GM12891 (cell line): ENCODE data around the gene ZNF157.

ENCODE experiments used
- DNase-seq: peaks from one replicate; pipeline ENCODE4 v3.0.0; 2011; ENCODE audit warnings: low spot score; ENCODE audit not compliant: insufficient read length
- FAIRE-seq: peaks from 2 replicates; lab custom pipeline; 2011; peaks lifted over from hg19 to GRCh38; lab: Jason Lieb, UNC
- PAX5 ChIP-seq: IDR thresholded peaks from 2 replicates; pipeline ENCODE4 v1.6.1; 2011; ENCODE audit warnings: low read length, moderate library complexity, mild to moderate bottlenecking; ENCODE audit not compliant: insufficient read depth, severe bottlenecking
- POLR2A ChIP-seq: IDR thresholded peaks from 2 replicates; pipeline ENCODE4 v1.6.1; 2011; ENCODE audit warnings: low read depth, low read length, control low read depth
- POLR2AphosphoS5 ChIP-seq: IDR thresholded peaks from 2 replicates; pipeline ENCODE4 v1.6.1; 2011; ENCODE audit warnings: low read depth, low read length, control low read depth
- POU2F2 ChIP-seq: IDR thresholded peaks from 2 replicates; pipeline ENCODE4 v1.6.1; 2011; ENCODE audit warnings: low read depth, mild to moderate bottlenecking, control low read depth, low read length, moderate library complexity
- SPI1 ChIP-seq: IDR thresholded peaks from 2 replicates; pipeline ENCODE4 v1.6.1; 2011; ENCODE audit warnings: low read depth, low read length, control low read depth
- TAF1 ChIP-seq: IDR thresholded peaks from 2 replicates; pipeline ENCODE4 v1.6.1; 2011; ENCODE audit warnings: low read depth, low read length, control low read depth

Gene ZNF157

GRCh38 chrX:47430925-47431324 is 60.5 kb downstream of the ZNF157 start:
- TF ChIP-seq POLR2A (no peak), POLR2AphosphoS5 (no peak), POU2F2 (no peak), TAF1 (no peak)
- FAIRE-seq: no peak

DNA sequence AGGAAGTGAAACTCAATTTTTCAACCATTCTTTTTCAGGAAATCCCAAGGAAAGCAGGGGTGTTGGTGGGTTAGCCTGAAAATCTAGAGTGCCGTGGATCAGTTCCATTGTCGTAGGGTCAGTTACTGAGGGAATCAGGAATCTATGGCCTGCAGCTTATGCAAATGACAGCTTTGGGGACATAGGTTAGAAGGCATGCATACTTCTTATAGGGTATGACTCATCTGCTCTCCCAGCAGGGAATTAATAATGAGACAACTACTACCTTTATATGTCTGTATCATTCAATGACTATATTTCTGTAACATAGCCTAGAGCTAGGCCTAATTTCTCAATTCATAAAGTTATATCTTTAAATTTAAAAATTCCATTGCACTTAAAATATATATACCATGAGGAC is 76.1 kb downstream of the ZNF157 start:
- DNase-seq: no peak

More at GRCh38 chrX:47430925-47431324, 60.5 kb downstream of the ZNF157 start:
- DNase-seq: no peak

DNA sequence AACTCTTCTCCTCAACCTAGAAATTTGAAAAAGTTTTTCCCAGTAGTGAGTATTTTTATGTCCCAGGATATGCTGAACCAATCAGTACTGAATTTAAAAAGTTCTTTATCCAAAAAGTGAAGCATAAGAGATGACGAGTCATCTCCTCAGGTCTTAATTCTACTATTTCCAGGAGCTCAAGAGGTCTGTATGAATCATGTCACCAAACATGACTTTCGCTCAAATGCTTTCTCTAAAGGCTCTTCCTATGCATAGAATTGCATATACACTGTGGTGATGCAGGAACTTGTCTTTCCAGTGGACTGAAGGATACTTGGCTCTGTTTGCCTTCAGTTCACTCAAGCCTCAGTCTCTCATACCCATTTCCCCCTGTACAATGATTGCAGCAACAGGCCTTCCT is 76.6 kb downstream of the ZNF157 start:
- DNase-seq (no peak), FAIRE-seq (no peak)
- no peak for TF ChIP-seq TAF1
- TF ChIP-seq POLR2AphosphoS5: no peak
- TF ChIP-seq PAX5: no peak
- no peak for TF ChIP-seq POLR2A

More for the DNA sequence above, 76.1 kb downstream of the ZNF157 start:
- no peak for FAIRE-seq
- TF ChIP-seq POLR2AphosphoS5: no peak
- TF ChIP-seq TAF1: no peak
- TF ChIP-seq PAX5: no peak
- no peak for TF ChIP-seq POLR2A

GRCh38 chrX:47447607-47448006 is 77.2 kb downstream of the ZNF157 start:
- no peak for TF ChIP-seq TAF1
- no peak for TF ChIP-seq PAX5
- no peak for TF ChIP-seq POU2F2
- no peak for TF ChIP-seq SPI1
- TF ChIP-seq POLR2AphosphoS5: no peak
- no peak for TF ChIP-seq POLR2A
- no peak for DNase-seq
- no peak for FAIRE-seq

- TF ChIP-seq PAX5 (no peak), POLR2A (no peak), POLR2AphosphoS5 (no peak), TAF1 (no peak), SPI1 (no peak), POU2F2 (no peak)
- DNase-seq (no peak), FAIRE-seq (no peak)
Measured at GRCh38 chrX:47448165-47448806, 77.9 kb downstream of the ZNF157 start.

GRCh38 chrX:47452112-47452511 is 81.7 kb downstream of the ZNF157 start:
- DNase-seq (no peak), FAIRE-seq (no peak)
- TF ChIP-seq POLR2A (no peak), SPI1 (no peak), PAX5 (no peak), TAF1 (no peak), POU2F2 (no peak), POLR2AphosphoS5 (no peak)

GRCh38 chrX:47456080-47456479 is 85.7 kb downstream of the ZNF157 start:
- DNase-seq (no peak), FAIRE-seq (peak; percentile 23)
- TF ChIP-seq POLR2AphosphoS5: no peak
- no peak for TF ChIP-seq SPI1
- no peak for TF ChIP-seq TAF1
- TF ChIP-seq POU2F2: no peak
- no peak for TF ChIP-seq PAX5
- no peak for TF ChIP-seq POLR2A

DNA sequence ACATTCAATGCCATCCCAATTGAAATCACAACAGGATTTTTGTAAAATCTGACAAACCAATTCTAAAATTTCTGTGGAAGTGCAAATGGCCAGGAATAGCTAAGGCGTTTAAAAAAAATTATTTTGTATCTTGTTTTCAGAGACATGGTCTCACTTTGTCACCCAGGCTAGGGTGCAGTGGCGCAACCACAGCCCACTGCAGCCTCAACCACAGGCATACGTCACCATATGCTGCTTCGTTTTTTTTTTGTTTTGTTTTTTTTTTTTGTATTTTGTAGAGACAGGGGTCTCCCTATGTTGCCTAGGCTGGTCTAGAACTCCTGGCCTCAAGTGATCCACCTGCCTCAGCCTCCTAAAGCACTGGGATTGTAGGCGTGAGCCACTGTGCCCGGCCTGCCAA is 88.2 kb downstream of the ZNF157 start:
- no peak for FAIRE-seq
- no peak for TF ChIP-seq POLR2A

DNA sequence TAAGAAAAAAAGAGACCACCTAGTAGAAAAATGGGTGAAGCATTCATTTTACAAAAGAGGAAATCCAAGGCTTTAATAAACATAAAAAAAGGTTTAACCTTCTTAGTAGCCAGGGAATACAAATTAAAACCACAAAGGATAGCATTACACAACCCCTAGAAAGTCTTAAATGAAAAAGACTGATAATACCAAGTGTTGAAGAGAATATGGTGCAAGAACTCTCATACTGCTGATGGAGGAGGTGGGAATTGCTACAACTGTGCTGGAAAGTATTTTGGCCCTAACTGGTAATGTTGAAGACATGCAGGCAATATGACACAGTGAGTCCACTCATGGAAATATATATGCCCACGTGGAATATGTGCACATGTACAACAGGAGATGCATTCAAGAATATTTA is 90.2 kb downstream of the ZNF157 start:
- TF ChIP-seq POLR2A (no peak), TAF1 (no peak), PAX5 (no peak), SPI1 (no peak), POU2F2 (no peak), POLR2AphosphoS5 (no peak)
- DNase-seq (no peak), FAIRE-seq (no peak)

More for the DNA sequence above, 88.2 kb downstream of the ZNF157 start:
- no peak for DNase-seq
